Esophagus squamous epithelium (tissue), 4 donors: Measurements from ENCODE around the gene ABCF1.

Source experiments
- POLR2A ChIP-seq, 4 donors: fragments of 450-650 bp; IDR thresholded peaks; one replicate each; pipeline ENCODE4 v1.6.1; 2017; ENCODE audit warnings: antibody characterized with exemption in 4 of 4, mild to moderate bottlenecking in 4 of 4, moderate library complexity in 3 of 4
- TF ChIP-seq, protein P1 (sequence below), 6 experiments: fragments of 450-650 bp in 4 of 6; fragments of 200-600 bp in 2 of 6; sonication (generic) in 2 of 6; IDR thresholded peaks; one replicate each; pipeline ENCODE4 v1.5.1; 2016 to 2019; ENCODE audit warnings: antibody characterized with exemption in 6 of 6, mild to moderate bottlenecking in 4 of 6, moderate library complexity in 4 of 6

- TF ChIP-seq POLR2A (IDR thresholded peaks at IDR 0.05) = peak in 1 of 4 donors; percentile 12
- TF ChIP-seq, protein P1, sequence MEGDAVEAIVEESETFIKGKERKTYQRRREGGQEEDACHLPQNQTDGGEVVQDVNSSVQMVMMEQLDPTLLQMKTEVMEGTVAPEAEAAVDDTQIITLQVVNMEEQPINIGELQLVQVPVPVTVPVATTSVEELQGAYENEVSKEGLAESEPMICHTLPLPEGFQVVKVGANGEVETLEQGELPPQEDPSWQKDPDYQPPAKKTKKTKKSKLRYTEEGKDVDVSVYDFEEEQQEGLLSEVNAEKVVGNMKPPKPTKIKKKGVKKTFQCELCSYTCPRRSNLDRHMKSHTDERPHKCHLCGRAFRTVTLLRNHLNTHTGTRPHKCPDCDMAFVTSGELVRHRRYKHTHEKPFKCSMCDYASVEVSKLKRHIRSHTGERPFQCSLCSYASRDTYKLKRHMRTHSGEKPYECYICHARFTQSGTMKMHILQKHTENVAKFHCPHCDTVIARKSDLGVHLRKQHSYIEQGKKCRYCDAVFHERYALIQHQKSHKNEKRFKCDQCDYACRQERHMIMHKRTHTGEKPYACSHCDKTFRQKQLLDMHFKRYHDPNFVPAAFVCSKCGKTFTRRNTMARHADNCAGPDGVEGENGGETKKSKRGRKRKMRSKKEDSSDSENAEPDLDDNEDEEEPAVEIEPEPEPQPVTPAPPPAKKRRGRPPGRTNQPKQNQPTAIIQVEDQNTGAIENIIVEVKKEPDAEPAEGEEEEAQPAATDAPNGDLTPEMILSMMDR (IDR thresholded peaks at IDR 0.05) = no peak
These were observed 44.9 kb downstream of the ABCF1 start for GRCh38 chr6:30615958-30616810.
